PFSK-1 (cell line): ENCODE measurements around the gene CTRL.

Experiments used
- FOXP2 ChIP-seq: optimal IDR thresholded peaks from 2 replicates; pipeline ENCODE3; 2011; ENCODE audit warnings: borderline replicate concordance, control low read depth, inconsistent platforms; ENCODE audit not compliant: insufficient read depth; ENCODE audit errors: extremely low read length, extremely low read depth
- POLR2AphosphoS5 ChIP-seq: IDR thresholded peaks from 2 replicates; pipeline ENCODE4 v1.6.1; 2012; ENCODE audit warnings: low read depth, mild to moderate bottlenecking, control low read depth, low read length, moderate library complexity
- REST ChIP-seq, 2 experiments: IDR thresholded peaks; 2 replicates each; pipeline versions ENCODE4 v1.6.1 to v1.8.0; 2011 to 2012; ENCODE audit warnings: low read depth in 2 of 2, low read length in 2 of 2, control low read depth in 1 of 2, inconsistent platforms in 1 of 2, mild to moderate bottlenecking in 1 of 2, moderate library complexity in 1 of 2; ENCODE audit not compliant: insufficient read depth in 1 of 2
- SIN3A ChIP-seq: IDR thresholded peaks from 2 replicates; pipeline ENCODE4 v1.6.1; 2012; ENCODE audit warnings: mild to moderate bottlenecking, low read length, moderate library complexity, borderline replicate concordance; ENCODE audit not compliant: insufficient read depth
- TAF1 ChIP-seq: IDR thresholded peaks from 2 replicates; pipeline ENCODE4 v1.6.1; 2012; ENCODE audit warnings: low read length, control low read depth, borderline replicate concordance; ENCODE audit not compliant: insufficient read depth

The CTRL gene

GRCh38 chr16:67951485-67951884 is 19.8 kb upstream of the CTRL start:
- TF ChIP-seq REST (IDR thresholded peaks at IDR 0.05; ENCODE audit: insufficient read depth in 1 of 2, low read depth in 2 of 2, low read length in 2 of 2) (no peak), POLR2AphosphoS5 (no peak), FOXP2 (no peak), TAF1 (no peak), SIN3A (no peak)

DNA sequence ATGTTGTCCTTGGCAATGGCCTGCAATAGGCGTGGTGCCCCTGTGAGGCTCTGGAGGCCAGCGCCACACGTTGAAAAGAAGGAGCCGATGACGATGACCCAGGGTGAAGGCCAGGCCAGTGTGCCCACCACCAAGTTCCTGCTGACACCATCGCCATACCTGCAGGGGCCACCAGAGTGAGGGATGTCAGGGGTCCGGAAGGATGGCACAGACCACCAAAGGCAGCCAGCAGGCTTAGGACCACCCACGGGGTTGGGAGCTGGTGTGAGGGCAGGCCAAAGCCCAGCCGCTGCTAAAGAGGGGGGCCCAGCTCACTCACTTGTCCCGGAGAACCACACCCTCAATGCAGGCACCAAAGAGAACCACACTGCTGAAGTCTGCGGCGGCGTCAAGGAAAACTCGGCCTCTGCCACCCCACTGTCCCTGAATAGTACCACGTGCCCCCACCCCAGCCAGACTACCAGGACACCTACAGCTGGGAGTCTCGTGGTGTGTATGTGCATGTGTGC is 18.7 kb upstream of the CTRL start:
- TF ChIP-seq REST (IDR thresholded peaks at IDR 0.05; ENCODE audit: insufficient read depth in 1 of 2, low read depth in 2 of 2, low read length in 2 of 2) = no peak
- no peak for TF ChIP-seq POLR2AphosphoS5
- TF ChIP-seq TAF1 = no peak
- no peak for TF ChIP-seq SIN3A
- no peak for TF ChIP-seq FOXP2

DNA sequence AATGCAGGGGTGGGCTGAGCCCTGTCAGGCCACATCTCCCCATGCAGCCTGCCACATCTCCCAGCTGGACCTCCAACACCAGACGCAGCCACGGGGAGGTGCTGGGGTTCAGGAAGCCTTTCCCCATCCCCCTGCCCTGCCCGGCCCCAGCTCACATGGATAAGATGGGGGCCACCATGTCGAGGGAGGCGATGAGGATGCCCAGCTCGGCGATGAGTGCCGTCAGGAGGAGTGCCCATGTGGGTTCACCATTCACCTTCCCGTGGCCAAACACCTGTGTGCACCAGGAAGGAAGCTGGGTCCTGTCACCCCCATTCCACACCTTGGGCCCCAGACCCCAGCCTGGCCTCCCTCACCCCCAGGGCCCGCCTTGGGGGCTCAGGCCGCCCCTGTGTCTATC is 18.0 kb upstream of the CTRL start:
- TF ChIP-seq FOXP2 (no peak), POLR2AphosphoS5 (no peak), REST (IDR thresholded peaks at IDR 0.05; ENCODE audit: insufficient read depth in 1 of 2, low read depth in 2 of 2, low read length in 2 of 2) (no peak), SIN3A (no peak), TAF1 (no peak)

GRCh38 chr16:67948015-67948414 is 16.4 kb upstream of the CTRL start:
- no peak for TF ChIP-seq POLR2AphosphoS5
- TF ChIP-seq FOXP2 = no peak
- no peak for TF ChIP-seq REST (IDR thresholded peaks at IDR 0.05; ENCODE audit: insufficient read depth in 1 of 2, low read depth in 2 of 2, low read length in 2 of 2)
- no peak for TF ChIP-seq SIN3A
- no peak for TF ChIP-seq TAF1

DNA sequence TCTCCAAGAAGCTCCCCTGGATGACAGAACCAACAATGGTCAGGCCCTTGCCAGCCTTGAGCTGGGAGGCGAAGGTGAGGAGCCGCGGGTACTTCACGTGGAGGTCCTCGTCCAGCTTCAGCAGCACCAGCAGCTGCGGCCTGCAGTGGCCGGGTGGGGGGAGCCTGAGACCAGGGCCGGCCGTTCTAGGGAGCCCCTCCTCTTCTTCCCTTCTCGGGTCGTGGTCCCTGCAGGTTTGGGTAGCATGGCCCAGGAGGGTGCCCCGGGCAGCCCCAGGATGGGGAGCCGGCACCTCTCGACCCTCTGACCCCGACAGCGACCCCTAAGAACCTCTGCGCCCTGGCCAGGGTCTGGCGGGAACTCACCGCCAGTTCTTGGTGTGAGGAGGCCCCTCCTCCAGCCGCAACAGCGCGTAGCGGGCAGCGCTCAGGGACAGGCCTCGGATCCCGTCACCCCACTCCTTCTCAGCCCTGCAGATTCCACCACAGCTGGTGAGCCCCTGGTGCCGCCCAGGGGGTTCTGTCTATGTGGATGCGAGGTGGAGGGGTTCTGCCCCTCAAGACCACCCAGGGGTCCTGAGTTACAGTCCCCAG is 15.4 kb upstream of the CTRL start:
- no peak for TF ChIP-seq FOXP2
- TF ChIP-seq SIN3A = no peak
- TF ChIP-seq REST (IDR thresholded peaks at IDR 0.05; ENCODE audit: insufficient read depth in 1 of 2, low read depth in 2 of 2, low read length in 2 of 2) = no peak
- TF ChIP-seq POLR2AphosphoS5 = no peak
- no peak for TF ChIP-seq TAF1
